Bronchial epithelial cell (primary cell): ENCODE data around the gene KRT6C. TPM values are rescaled to one million over a fixed set of nuclear protein-coding genes. Genes with fewer than 3 reads are reported as not detected.

Source experiments
- DNase-seq: peaks from one replicate; pipeline ENCODE4 v3.0.0-alpha.2; 2010; ENCODE audit warnings: low read depth
- FAIRE-seq: peaks from 2 replicates; lab custom pipeline; 2011; peaks lifted over from hg19 to GRCh38; lab: Jason Lieb, UNC
- H3K27me3 ChIP-seq: 2 replicates; pipeline ENCODE4 v1.5.1; 2011; ENCODE audit warnings: low read length; ENCODE audit not compliant: control insufficient read depth, insufficient read depth
- H3K36me3 ChIP-seq: 2 replicates; pipeline ENCODE4 v1.5.1; 2011; ENCODE audit warnings: low read length; ENCODE audit not compliant: control insufficient read depth, insufficient read depth
- H3K4me3 ChIP-seq: 2 replicates; pipeline ENCODE4 v1.5.1; 2011; ENCODE audit warnings: mild to moderate bottlenecking, low read depth, low read length, control low read depth
- total RNA-seq: library from RNA; depleted of rRNA; stranded (reverse); fragments of >200 nt; gene quantifications from 2 replicates; pipeline ENCODE4 v1.2.1, GENCODE V29; 2014
- TF ChIP-seq, protein P1 (sequence below): IDR thresholded peaks from 2 replicates; pipeline ENCODE4 v1.5.1; 2011; ENCODE audit warnings: mild to moderate bottlenecking, moderate library complexity, low read length, control low read depth, inconsistent platforms; ENCODE audit not compliant: insufficient read depth, severe bottlenecking

Gene KRT6C
- 16.8 and 138 TPM in 2 replicates for total RNA-seq

GRCh38 chr12:52473768-52474167 lies at the start of gene KRT6C:
KRT6C (minus strand) TSS chr12:52473805; CDS start chr12:52473737, 68 bp downstream.
- H3K27me3 ChIP-seq: no peaks in the 10 kb centered on the region
- DNase-seq (peak; percentile 97), FAIRE-seq (peak; percentile 91)
- H3K36me3 ChIP-seq: no peaks in the 10 kb centered on the region
- TF ChIP-seq, protein P1, sequence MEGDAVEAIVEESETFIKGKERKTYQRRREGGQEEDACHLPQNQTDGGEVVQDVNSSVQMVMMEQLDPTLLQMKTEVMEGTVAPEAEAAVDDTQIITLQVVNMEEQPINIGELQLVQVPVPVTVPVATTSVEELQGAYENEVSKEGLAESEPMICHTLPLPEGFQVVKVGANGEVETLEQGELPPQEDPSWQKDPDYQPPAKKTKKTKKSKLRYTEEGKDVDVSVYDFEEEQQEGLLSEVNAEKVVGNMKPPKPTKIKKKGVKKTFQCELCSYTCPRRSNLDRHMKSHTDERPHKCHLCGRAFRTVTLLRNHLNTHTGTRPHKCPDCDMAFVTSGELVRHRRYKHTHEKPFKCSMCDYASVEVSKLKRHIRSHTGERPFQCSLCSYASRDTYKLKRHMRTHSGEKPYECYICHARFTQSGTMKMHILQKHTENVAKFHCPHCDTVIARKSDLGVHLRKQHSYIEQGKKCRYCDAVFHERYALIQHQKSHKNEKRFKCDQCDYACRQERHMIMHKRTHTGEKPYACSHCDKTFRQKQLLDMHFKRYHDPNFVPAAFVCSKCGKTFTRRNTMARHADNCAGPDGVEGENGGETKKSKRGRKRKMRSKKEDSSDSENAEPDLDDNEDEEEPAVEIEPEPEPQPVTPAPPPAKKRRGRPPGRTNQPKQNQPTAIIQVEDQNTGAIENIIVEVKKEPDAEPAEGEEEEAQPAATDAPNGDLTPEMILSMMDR: no peak
- H3K4me3 ChIP-seq: no peak within 1 kb of the TSS

DNA sequence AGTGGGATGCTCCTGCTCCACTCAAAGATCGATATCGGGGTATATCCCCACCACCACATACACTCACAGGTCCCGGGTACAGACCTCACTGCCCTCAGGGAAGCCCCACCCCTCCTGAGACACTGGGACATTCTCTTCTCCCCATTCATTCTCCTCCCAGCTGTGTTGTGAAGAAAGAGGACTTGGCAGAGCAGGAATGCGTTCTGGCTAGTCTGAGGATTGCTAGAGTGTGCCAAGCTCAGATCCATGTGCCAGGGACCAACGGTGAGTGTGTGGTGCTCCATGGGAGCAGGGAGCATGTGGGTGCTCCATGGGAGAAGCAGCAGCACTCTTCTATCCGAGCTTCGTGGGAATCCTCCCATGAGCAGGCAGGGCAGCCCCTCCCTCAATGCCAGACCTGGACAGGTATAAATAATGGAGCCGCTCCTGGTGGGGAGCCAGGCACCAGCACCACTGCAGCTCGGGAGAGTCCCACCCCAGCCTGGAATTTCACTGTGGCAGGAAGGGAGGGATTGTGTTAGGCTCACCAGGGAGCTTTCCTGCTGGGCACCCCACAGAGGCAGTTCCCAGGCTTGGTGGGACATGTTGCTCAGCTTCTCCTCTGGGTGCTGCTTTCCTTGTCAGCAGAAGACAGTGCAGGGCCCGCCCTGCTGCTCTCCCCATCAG lies 48.9 kb upstream of the KRT6C start:
- H3K36me3 ChIP-seq: peaks cover 18% of the 10 kb centered on the region
- FAIRE-seq (peak; percentile 98), DNase-seq (peak; percentile 96)
- TF ChIP-seq, protein P1: no peak
- no peaks in the 10 kb centered on the region for H3K27me3 ChIP-seq
- H3K4me3 ChIP-seq: peak overlapping the region; percentile 11

DNA sequence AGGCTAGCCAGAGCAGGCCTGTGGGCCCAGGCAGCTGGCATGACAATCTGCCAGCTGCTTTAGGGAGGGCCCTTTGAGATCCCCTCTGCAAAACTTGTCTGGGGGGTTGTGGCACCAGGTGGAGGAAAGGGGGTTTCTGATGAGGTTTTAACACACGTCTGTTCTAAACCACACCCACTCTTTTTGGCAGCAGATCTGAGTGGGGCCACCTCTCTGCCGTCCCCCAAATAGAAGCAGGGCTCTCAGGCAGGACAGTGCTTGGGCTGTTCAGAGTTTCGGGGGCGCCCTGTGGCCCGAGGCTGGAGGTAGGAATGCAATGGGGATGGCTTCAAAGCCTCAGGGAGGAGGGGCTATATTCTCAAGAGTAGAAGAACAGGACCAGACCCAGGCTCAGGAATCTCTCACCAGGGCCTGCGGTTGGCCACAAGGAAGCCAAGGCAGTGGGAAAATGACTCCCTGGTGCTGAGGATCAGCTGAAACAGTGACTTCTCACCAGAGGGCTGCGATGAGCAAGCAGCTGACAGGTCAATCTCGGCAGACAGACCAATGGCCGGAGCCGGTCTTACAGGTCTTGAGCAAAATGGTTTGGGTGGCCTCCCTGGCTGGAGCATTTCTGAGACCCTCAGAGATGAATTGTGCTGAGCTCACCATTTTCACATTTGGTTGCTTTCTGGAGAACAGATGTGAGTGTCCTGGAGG lies 48.1 kb upstream of the KRT6C start:
- peak; percentile 93 for DNase-seq
- Histone ChIP-seq H3K4me3 (peak overlapping the region; percentile 11), H3K36me3 (peaks cover 24% of the 10 kb centered on the region), H3K27me3 (no peaks in the 10 kb centered on the region)
- TF ChIP-seq, protein P1: no peak
- no peak for FAIRE-seq

DNA sequence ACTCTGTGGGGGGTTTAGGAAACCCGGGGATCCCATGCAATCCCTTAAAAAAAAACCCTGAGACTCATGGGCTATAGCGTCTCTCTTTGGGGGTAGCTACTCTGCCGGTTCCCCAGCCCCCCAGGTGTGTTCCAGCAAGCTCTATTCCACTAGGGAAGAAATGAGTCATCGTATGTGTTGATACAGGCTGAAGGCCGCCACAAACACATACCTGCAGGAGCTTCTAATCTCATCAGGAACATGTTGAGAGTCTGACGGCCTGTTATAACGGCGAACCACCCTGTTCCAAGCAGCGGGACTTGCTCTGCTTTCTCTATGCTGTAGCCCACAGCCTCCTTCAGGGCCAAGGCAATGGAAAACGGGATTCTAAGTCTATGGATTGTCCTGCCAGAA lies 47.6 kb upstream of the KRT6C start:
- peaks cover 26% of the 10 kb centered on the region for H3K36me3 ChIP-seq
- DNase-seq (peak; percentile 98), FAIRE-seq (peak; percentile 96)
- peak overlapping the region; percentile 56 for H3K4me3 ChIP-seq
- no peaks in the 10 kb centered on the region for H3K27me3 ChIP-seq
- TF ChIP-seq, protein P1: no peak

DNA sequence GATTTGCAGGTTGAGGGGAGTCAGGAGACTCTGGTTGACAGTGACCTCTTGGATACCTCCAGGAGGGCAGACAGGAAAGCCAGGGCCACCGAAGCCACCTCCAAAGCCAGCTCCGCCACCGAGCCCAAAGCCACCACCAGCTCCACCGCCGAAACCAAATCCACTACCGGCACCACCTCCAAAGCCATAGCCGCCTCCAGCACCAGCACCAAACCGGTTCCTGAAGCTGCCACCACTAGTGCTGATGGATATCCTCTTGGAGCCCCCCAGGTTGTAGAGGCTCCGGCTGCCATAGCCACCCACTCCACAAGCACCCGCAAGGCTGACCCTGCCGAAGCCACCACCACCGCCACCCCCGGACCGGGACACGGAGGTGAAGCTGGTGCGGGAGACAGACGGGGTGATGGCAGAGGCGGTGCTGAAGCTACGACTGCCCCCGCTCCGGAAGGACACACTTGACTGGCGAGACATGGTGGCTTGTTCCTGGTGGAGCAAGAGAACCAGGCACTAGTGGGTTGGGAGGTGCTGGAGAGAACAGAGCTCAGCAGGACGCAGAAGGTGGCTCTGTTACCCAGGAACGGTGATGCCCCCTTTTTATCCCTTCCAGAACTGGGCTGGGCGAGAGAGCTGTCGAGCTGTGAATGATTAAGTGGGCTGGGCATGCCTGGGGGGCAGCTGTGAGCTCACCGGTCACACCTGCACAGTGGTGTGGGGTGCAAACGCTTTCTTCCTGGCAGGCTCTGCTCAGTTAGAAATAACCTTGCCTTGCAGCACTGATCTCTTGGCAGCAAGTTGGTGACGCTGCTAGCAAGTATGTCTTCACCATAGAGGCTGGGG lies 46.4 kb upstream of the KRT6C start, which contains the start of gene KRT5:
TSS of gene KRT5 (minus strand) at position 569 of the 837 bp plus-strand sequence. CDS start at position 471, 98 bp downstream.
- TF ChIP-seq, protein P1: no peak
- peak; percentile 89 for FAIRE-seq
- Histone ChIP-seq H3K4me3 (peak within 1 kb of the TSS; percentile 56), H3K36me3 (peaks cover 26% of the 10 kb centered on the region), H3K27me3 (no peaks in the 10 kb centered on the region)
- peak; percentile 97 for DNase-seq
